Measurements from ENCODE around the gene NRG3. TPM values are rescaled to one million over a fixed set of nuclear protein-coding genes. Genes with fewer than 3 reads are reported as not detected.

NRG3 gene
- total RNA-seq, 1 experiment from 2014 or later = 0.66 TPM

GRCh38 chr10:81969136-81969535, 94.1 kb downstream of the NRG3 start:
- TF ChIP-seq CTCF (IDR thresholded peaks at IDR 0.05; ENCODE audit: insufficient read depth in 1 of 2, low read depth in 1 of 2, low read length in 1 of 2, severe bottlenecking in 1 of 2, unreplicated experiment in 1 of 2) = no peak
- Mint-ChIP-seq H3K36me3 (ENCODE audit: insufficient read depth, unreplicated experiment) (no peaks in the 10 kb centered on the region), H3K4me1 (ENCODE audit: low read depth, unreplicated experiment) (no peaks in the 10 kb centered on the region), H3K27me3 (ENCODE audit: insufficient read depth, unreplicated experiment) (peaks cover 2% of the 10 kb centered on the region), H3K9me3 (ENCODE audit: unreplicated experiment) (no peaks in the 10 kb centered on the region), H3K27ac (ENCODE audit: unreplicated experiment) (no peak overlapping the region), H3K4me3 (ENCODE audit: unreplicated experiment) (no peak overlapping the region)
- Histone ChIP-seq H3K36me3 (ENCODE audit: control insufficient read depth, insufficient read depth, low read length) (no peaks in the 10 kb centered on the region), H3K4me3 (ENCODE audit: low read depth, low read length) (no peak overlapping the region), H3K4me1 (no peaks in the 10 kb centered on the region), H3K9me3 (no peaks in the 10 kb centered on the region), H3K27me3 (replicated peaks; ENCODE audit: control insufficient read depth, insufficient read depth, low read length) (no peaks in the 10 kb centered on the region)
- no TSS peak for BruUV-seq (replicated peaks)
- no peak for DNase-seq
- ChIA-PET CTCF (no interaction called here), POLR2A (no interaction called here)
- intact Hi-C loops (cut with micrococcal nuclease; ENCODE audit: unreplicated experiment) = no loop called here

GRCh38 chr10:81978238-81978637, 103.2 kb downstream of the NRG3 start:
- CTCF ChIA-PET = no interaction called here
- POLR2A ChIA-PET = no interaction called here
- DNase-seq = peak in 1 of 2 experiments; percentile 44

GRCh38 chr10:81981724-81982123, 106.7 kb downstream of the NRG3 start:
- intact Hi-C loops (cut with micrococcal nuclease; ENCODE audit: unreplicated experiment) = no loop called here
- TF ChIP-seq CTCF (IDR thresholded peaks at IDR 0.05; ENCODE audit: insufficient read depth in 1 of 2, low read depth in 1 of 2, low read length in 1 of 2, severe bottlenecking in 1 of 2, unreplicated experiment in 1 of 2) = no peak
- no peaks in the 10 kb centered on the region for H3K4me1 ChIP-seq
- Mint-ChIP-seq H3K4me1 (ENCODE audit: low read depth, unreplicated experiment) (no peaks in the 10 kb centered on the region), H3K36me3 (ENCODE audit: insufficient read depth, unreplicated experiment) (no peaks in the 10 kb centered on the region), H3K9me3 (ENCODE audit: unreplicated experiment) (no peaks in the 10 kb centered on the region), H3K27ac (ENCODE audit: unreplicated experiment) (no peak overlapping the region), H3K4me3 (ENCODE audit: unreplicated experiment) (no peak overlapping the region), H3K27me3 (ENCODE audit: insufficient read depth, unreplicated experiment) (no peaks in the 10 kb centered on the region)
- H3K4me3 ChIP-seq (ENCODE audit: low read depth, low read length) = no peak overlapping the region
- ChIA-PET POLR2A (no interaction called here), CTCF (no interaction called here)
- H3K27me3 ChIP-seq (replicated peaks; ENCODE audit: control insufficient read depth, insufficient read depth, low read length) = no peaks in the 10 kb centered on the region
- BruUV-seq (replicated peaks) = no TSS peak
- no peaks in the 10 kb centered on the region for H3K36me3 ChIP-seq (ENCODE audit: control insufficient read depth, insufficient read depth, low read length)
- H3K9me3 ChIP-seq = no peaks in the 10 kb centered on the region
- no peak for DNase-seq

More at GRCh38 chr10:81978238-81978637, 103.2 kb downstream of the NRG3 start:
- Mint-ChIP-seq H3K4me1 (ENCODE audit: low read depth, unreplicated experiment) (no peaks in the 10 kb centered on the region), H3K36me3 (ENCODE audit: insufficient read depth, unreplicated experiment) (no peaks in the 10 kb centered on the region), H3K9me3 (ENCODE audit: unreplicated experiment) (no peaks in the 10 kb centered on the region), H3K4me3 (ENCODE audit: unreplicated experiment) (no peak overlapping the region), H3K27me3 (ENCODE audit: insufficient read depth, unreplicated experiment) (no peaks in the 10 kb centered on the region), H3K27ac (ENCODE audit: unreplicated experiment) (no peak overlapping the region)
- Histone ChIP-seq H3K27me3 (replicated peaks; ENCODE audit: control insufficient read depth, insufficient read depth, low read length) (no peaks in the 10 kb centered on the region), H3K4me1 (no peaks in the 10 kb centered on the region), H3K9me3 (no peaks in the 10 kb centered on the region), H3K36me3 (ENCODE audit: control insufficient read depth, insufficient read depth, low read length) (no peaks in the 10 kb centered on the region), H3K4me3 (ENCODE audit: low read depth, low read length) (no peak overlapping the region)
- BruUV-seq (replicated peaks) = no TSS peak
- TF ChIP-seq CTCF (IDR thresholded peaks at IDR 0.05; ENCODE audit: insufficient read depth in 1 of 2, low read depth in 1 of 2, low read length in 1 of 2, severe bottlenecking in 1 of 2, unreplicated experiment in 1 of 2) = no peak
- intact Hi-C loops (cut with micrococcal nuclease; ENCODE audit: unreplicated experiment) = no loop called here

Measured in Caco-2 (cell line).